ENCODE data around the gene SHMT2. TPM values are rescaled to one million over a fixed set of nuclear protein-coding genes. Genes with fewer than 3 reads are reported as not detected.

Gene SHMT2
- total RNA-seq, result 10 to 100 TPM; 28.8 to 36.9 TPM
- total RNA-seq, result 41.5 to 122 reads per million in 2 donors

DNA sequence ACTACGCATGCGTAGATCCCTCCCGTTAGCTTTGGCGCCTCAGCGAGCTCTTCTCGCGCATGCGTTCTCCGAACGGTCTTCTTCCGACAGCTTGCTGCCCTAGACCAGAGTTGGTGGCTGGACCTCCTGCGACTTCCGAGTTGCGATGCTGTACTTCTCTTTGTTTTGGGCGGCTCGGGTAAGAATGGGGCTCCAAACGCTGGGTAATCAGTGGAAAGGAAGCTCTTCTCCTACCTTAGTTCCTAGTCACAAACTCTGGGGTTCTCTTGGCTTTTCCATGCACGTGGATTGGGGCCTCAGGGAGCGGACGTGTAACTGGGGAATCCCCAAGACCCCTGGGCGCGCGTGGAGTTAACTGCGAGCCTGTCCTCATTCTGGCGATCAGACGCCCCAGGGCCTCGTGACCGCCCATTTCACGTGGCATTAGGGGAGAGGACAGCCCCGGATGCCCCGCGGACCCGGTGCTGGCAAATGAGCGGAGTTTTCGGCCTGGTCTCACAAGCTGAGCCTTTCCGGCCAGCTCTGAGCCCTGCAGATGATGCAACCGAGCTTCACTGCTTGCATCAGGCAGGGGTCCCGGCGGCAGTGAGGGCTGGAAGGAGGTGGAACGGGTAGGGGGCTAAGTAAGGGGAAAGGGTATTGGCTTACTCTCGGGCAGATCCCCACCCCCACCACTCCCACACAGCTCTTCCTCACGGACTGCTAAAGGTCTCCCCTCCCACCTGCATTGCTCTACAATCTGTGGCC lies at the start of gene SHMT2:
SHMT2 (plus strand) TSS at position 78 of the 747 bp plus-strand sequence; CDS start at position 146, 68 bp downstream.
- Mint-ChIP-seq H3K36me3 (ENCODE audit: low read depth) (peaks cover 15% of the 10 kb centered on the region), H3K27ac (peak within 1 kb of the TSS; percentile 87), H3K27me3 (peaks cover 21% of the 10 kb centered on the region), H3K4me1 (peaks cover 45% of the 10 kb centered on the region), H3K4me3 (peak within 1 kb of the TSS; percentile 95)
- ATAC-seq (peak; percentile 66), DNase-seq (peak; percentile 79 to 82 (median 80))
- no peaks in the 10 kb centered on the region for H3K9me3 ChIP-seq (ENCODE audit: control insufficient read depth, low read length, poor library complexity, severe bottlenecking)

DNA sequence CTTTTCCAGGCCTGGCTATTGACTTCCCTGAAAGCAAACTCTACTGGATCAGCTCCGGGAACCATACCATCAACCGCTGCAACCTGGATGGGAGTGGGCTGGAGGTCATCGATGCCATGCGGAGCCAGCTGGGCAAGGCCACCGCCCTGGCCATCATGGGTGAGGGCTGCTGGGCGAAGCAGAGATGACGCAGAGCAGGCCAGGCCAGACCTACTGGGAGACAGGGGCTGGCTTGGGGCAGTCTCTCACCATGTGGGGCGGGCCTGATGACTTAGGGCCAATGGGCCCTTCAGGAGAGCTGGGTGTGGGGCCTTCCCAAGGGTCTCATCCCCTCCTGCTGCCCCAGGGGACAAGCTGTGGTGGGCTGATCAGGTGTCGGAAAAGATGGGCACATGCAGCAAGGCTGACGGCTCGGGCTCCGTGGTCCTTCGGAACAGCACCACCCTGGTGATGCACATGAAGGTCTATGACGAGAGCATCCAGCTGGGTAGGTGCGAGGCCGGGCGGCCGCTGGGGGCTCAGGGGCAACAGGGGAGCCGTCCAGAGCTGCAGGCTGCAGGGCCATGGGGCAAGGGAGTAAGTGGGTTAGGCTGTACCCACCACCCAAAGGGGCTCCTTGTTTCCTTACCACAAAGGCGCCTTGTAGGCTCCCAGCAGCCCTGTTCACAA lies 49.1 kb upstream of the SHMT2 start:
- peaks cover 8% of the 10 kb centered on the region for H3K4me1 Mint-ChIP-seq
- H3K27me3 Mint-ChIP-seq, result no peaks in the 10 kb centered on the region
- DNase-seq (no peak), ATAC-seq (no peak)
- no peaks in the 10 kb centered on the region for H3K9me3 ChIP-seq (ENCODE audit: control insufficient read depth, low read length, poor library complexity, severe bottlenecking)
- no peak overlapping the region for H3K4me3 Mint-ChIP-seq
- no peaks in the 10 kb centered on the region for H3K36me3 Mint-ChIP-seq (ENCODE audit: low read depth)
- H3K27ac Mint-ChIP-seq, result no peak overlapping the region

- no peaks in the 10 kb centered on the region for H3K27me3 Mint-ChIP-seq
- no peak for ATAC-seq
- peaks cover 8% of the 10 kb centered on the region for H3K4me1 Mint-ChIP-seq
- H3K9me3 ChIP-seq (ENCODE audit: control insufficient read depth, low read length, poor library complexity, severe bottlenecking), result no peaks in the 10 kb centered on the region
- H3K27ac Mint-ChIP-seq, result no peak overlapping the region
- DNase-seq, result no peak
- H3K36me3 Mint-ChIP-seq (ENCODE audit: low read depth), result no peaks in the 10 kb centered on the region
- H3K4me3 Mint-ChIP-seq, result no peak overlapping the region
These were observed 48.4 kb upstream of the SHMT2 start for GRCh38 chr12:57181072-57181471.

- H3K9me3 ChIP-seq (ENCODE audit: control insufficient read depth, low read length, poor library complexity, severe bottlenecking), result no peaks in the 10 kb centered on the region
- Mint-ChIP-seq H3K4me3 (no peak overlapping the region), H3K36me3 (ENCODE audit: low read depth) (no peaks in the 10 kb centered on the region), H3K4me1 (peaks cover 8% of the 10 kb centered on the region), H3K27ac (no peak overlapping the region), H3K27me3 (no peaks in the 10 kb centered on the region)
- no peak for ATAC-seq
- no peak for DNase-seq
These were observed 47.9 kb upstream of the SHMT2 start for GRCh38 chr12:57181561-57182155.

DNA sequence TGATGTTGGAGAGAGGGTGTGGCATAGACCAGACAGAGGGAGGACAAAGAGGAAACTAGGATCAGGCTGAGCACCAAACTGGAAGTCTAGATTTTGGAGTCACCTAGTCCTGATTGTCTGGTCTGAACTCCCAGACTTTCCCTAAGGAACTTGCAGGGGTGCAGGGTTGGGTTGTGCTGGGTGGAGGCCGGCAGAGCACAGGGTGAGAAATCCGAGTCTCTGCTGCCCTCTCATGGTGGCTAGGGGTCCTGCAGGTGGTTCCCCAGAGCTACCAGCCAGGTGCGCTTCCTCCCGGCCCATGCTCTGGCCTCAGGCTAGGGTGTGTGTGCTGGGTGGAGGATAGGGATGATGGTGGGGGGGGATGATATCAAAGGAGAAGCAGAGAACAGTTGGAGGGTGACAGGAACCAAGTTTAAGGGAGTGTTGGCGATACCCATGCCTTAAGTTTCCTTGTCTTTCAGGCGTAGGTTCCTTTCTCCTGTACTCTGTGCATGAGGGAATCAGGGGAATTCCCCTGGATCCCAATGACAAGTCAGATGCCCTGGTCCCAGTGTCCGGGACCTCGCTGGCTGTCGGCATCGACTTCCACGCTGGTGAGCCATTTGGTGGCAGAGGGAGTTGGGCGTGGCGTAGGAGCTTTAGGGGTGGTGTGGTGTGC lies 46.5 kb upstream of the SHMT2 start:
- DNase-seq (peak; percentile 60 to 77 (median 64)), ATAC-seq (peak; percentile 98)
- Mint-ChIP-seq H3K27me3 (no peaks in the 10 kb centered on the region), H3K4me3 (no peak overlapping the region), H3K4me1 (peaks cover 10% of the 10 kb centered on the region), H3K27ac (no peak overlapping the region), H3K36me3 (ENCODE audit: low read depth) (no peaks in the 10 kb centered on the region)
- H3K9me3 ChIP-seq (ENCODE audit: control insufficient read depth, low read length, poor library complexity, severe bottlenecking), result no peaks in the 10 kb centered on the region

DNA sequence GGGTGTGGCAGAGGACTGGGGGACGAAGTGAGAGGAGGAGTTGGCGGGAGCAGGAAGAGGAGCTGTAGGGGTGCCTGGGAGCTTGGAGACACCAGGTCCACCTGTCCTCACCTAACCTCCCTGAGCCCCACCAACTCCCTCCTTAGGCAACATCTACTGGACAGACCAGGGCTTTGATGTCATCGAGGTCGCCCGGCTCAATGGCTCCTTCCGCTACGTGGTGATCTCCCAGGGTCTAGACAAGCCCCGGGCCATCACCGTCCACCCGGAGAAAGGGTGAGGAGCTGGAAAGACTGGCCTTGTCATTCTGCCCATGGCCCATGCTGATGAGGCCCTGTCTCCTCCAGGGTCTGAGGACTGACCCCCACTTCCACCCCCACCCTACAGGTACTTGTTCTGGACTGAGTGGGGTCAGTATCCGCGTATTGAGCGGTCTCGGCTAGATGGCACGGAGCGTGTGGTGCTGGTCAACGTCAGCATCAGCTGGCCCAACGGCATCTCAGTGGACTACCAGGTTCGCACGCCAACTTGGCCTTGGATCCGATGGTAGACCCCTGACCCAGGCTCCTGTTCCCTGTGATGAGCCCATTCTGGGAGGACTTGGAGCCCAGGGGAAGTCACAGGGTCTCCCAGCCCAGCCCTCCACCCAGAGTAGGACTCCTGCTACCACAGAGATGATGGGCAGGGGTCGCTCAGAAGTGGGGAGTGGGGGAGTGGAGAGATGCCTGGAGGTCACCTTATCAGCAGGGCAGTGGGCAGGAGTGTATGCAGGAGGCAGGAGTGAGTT lies 45.4 kb upstream of the SHMT2 start:
- no peak overlapping the region for H3K27ac Mint-ChIP-seq

GRCh38 chr12:57185403-57185802 lies 44.1 kb upstream of the SHMT2 start:
- H3K36me3 Mint-ChIP-seq (ENCODE audit: low read depth), result no peaks in the 10 kb centered on the region
- no peaks in the 10 kb centered on the region for H3K27me3 Mint-ChIP-seq
- peaks cover 7% of the 10 kb centered on the region for H3K4me1 Mint-ChIP-seq
- DNase-seq (no peak), ATAC-seq (no peak)
- no peaks in the 10 kb centered on the region for H3K9me3 ChIP-seq (ENCODE audit: control insufficient read depth, low read length, poor library complexity, severe bottlenecking)
- H3K27ac Mint-ChIP-seq, result no peak overlapping the region
- no peak overlapping the region for H3K4me3 Mint-ChIP-seq

More for the DNA sequence above, 45.4 kb upstream of the SHMT2 start:
- Mint-ChIP-seq H3K4me3 (no peak overlapping the region), H3K4me1 (peaks cover 10% of the 10 kb centered on the region), H3K27me3 (no peaks in the 10 kb centered on the region), H3K36me3 (ENCODE audit: low read depth) (no peaks in the 10 kb centered on the region)
- no peaks in the 10 kb centered on the region for H3K9me3 ChIP-seq (ENCODE audit: control insufficient read depth, low read length, poor library complexity, severe bottlenecking)
- no peak for ATAC-seq
- no peak for DNase-seq

DNA sequence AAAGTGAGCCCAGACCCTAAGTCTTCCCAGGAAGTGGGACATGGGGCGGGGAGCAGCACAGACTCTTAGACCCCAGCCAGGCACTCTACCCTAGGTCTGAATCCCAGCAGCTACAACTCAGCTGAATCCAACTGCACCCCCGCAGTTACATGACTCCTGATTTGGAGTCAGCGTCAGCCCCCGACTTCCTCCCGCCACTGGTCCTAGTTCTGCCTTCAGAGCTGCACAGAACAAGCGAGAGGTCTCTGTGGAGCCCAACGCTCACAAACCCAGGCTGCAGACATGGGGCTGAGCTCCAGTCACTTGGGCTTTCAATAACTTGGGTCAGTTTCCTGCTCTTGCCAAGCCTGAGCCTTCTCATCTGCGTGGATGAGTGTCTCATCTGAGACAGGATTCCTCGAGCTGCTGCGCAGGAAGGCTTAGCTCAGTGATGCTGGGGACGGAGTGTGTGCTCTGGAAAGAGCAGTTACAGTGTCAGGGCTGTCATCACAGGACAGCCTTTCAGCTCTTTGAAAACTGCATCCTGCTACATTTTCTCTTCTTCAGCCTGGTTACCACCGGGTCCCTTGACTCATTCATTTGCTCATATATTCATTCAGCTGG lies 43.5 kb upstream of the SHMT2 start:
- ATAC-seq, result no peak
- peaks cover 7% of the 10 kb centered on the region for H3K4me1 Mint-ChIP-seq

DNA sequence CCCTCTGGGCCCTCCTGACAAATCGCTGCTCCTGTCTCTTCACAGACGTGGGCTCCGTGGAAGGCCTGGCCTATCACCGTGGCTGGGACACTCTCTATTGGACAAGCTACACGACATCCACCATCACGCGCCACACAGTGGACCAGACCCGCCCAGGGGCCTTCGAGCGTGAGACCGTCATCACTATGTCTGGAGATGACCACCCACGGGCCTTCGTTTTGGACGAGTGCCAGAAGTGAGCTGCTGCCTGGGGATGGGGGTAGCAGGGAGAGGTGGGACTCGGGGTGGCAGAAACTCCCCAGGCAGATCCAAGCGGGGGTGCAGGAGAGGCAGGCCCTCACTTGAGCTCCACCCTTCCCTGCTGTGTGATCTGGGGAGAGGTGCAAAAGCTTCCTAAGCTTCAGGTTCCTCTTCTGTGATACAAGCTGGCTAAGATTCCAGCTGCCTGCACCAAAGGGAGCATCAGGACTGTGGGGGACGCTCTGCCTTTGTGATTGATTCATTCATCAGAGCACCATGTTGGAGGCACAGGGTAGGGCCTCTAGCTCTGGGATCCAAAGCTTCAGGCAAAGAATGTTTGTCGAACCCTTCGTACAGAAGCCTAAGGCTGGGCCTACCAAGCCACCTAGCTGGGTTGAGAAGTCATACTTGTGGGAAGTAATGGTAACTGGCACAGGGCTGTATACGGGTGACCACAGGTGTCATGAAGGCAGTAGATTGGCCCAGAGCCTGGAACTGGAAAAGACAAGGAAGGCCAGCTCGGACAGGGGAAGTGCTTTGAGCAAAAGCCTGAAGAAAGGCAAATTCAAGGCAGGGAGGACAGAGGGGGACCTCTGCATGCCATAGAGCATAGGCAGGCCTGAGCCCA lies 42.1 kb upstream of the SHMT2 start:
- ATAC-seq (no peak), DNase-seq (no peak)
- H3K9me3 ChIP-seq (ENCODE audit: control insufficient read depth, low read length, poor library complexity, severe bottlenecking), result no peaks in the 10 kb centered on the region
- H3K36me3 Mint-ChIP-seq (ENCODE audit: low read depth), result peaks cover 3% of the 10 kb centered on the region
- H3K4me1 Mint-ChIP-seq, result peaks cover 7% of the 10 kb centered on the region
- no peak overlapping the region for H3K27ac Mint-ChIP-seq
- no peaks in the 10 kb centered on the region for H3K27me3 Mint-ChIP-seq
- H3K4me3 Mint-ChIP-seq, result no peak overlapping the region

More for the DNA sequence above, 43.5 kb upstream of the SHMT2 start:
- no peak for DNase-seq
- no peaks in the 10 kb centered on the region for H3K9me3 ChIP-seq (ENCODE audit: control insufficient read depth, low read length, poor library complexity, severe bottlenecking)
- Mint-ChIP-seq H3K36me3 (ENCODE audit: low read depth) (no peaks in the 10 kb centered on the region), H3K27me3 (no peaks in the 10 kb centered on the region), H3K4me3 (no peak overlapping the region), H3K27ac (no peak overlapping the region)

DNA sequence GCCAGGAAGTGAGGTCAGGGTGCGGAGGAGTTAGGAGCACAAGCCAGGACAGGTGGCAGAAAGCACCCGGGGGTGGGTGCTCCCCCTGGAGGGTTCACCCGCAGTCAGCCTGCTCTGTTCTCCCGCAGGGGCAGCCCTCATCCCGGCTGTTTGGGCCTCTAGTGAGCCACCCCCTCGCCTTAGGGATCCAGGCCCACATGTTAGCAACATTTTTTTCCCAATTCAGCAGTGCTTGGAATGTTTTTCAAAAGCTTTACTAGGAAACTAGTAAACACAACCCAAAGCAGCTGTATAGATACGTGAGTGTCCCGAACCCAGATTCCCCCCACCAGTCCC lies 41.5 kb upstream of the SHMT2 start:
- no peaks in the 10 kb centered on the region for H3K9me3 ChIP-seq (ENCODE audit: control insufficient read depth, low read length, poor library complexity, severe bottlenecking)
- Mint-ChIP-seq H3K27ac (peak overlapping the region; percentile 27), H3K4me3 (no peak overlapping the region), H3K27me3 (no peaks in the 10 kb centered on the region), H3K36me3 (ENCODE audit: low read depth) (peaks cover 3% of the 10 kb centered on the region), H3K4me1 (peaks cover 3% of the 10 kb centered on the region)
- ATAC-seq (no peak), DNase-seq (no peak)

GRCh38 chr12:57190037-57190436 lies 39.5 kb upstream of the SHMT2 start:
- H3K9me3 ChIP-seq (ENCODE audit: control insufficient read depth, low read length, poor library complexity, severe bottlenecking), result no peaks in the 10 kb centered on the region
- no peaks in the 10 kb centered on the region for H3K27me3 Mint-ChIP-seq
- DNase-seq (no peak), ATAC-seq (no peak)
- H3K4me3 Mint-ChIP-seq, result no peak overlapping the region
- peaks cover 4% of the 10 kb centered on the region for H3K4me1 Mint-ChIP-seq
- H3K27ac Mint-ChIP-seq, result no peak overlapping the region
- H3K36me3 Mint-ChIP-seq (ENCODE audit: low read depth), result peaks cover 3% of the 10 kb centered on the region

GRCh38 chr12:57190821-57191220 lies 38.7 kb upstream of the SHMT2 start:
- peaks cover 4% of the 10 kb centered on the region for H3K4me1 Mint-ChIP-seq
- no peaks in the 10 kb centered on the region for H3K9me3 ChIP-seq (ENCODE audit: control insufficient read depth, low read length, poor library complexity, severe bottlenecking)
- no peaks in the 10 kb centered on the region for H3K27me3 Mint-ChIP-seq
- H3K4me3 Mint-ChIP-seq, result no peak overlapping the region
- peaks cover 3% of the 10 kb centered on the region for H3K36me3 Mint-ChIP-seq (ENCODE audit: low read depth)
- no peak for DNase-seq
- no peak for ATAC-seq
- H3K27ac Mint-ChIP-seq, result no peak overlapping the region

Measured in T-helper 17 cell (primary cell).